HG03565 (cell line): ENCODE measurements around the gene NUTM2E.
"Not testable (repeated sequence)": the region's sequence is repeated elsewhere in the genome, so short reads cannot be mapped to it uniquely, and the experiment has no call there.

Experiments
- ATAC-seq: cut with Tn5 transposase; IDR thresholded peaks from one replicate; pipeline ENCODE4 v1.9.1; 2021; ENCODE audit warnings: mild to moderate bottlenecking, moderate library complexity; ENCODE audit not compliant: unreplicated experiment

NUTM2E gene

DNA sequence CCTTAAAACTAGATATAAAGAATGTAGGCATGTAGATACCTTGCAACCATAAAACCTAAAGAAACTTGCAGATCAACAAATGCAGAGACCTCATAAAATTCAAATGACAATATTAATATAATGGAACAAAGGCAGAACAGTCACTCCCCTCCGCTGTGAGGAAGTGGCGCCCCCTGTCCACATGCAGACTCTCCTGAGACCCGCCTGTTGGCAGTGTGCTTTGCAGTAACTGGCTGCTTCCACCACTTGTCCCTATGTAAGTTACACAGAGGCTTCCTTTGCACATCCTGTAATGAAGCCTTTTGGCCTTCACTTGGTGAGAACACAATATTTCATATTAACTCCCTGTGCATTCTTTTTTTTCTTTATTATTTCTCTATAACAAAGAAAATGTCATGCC lies 36.3 kb downstream of the NUTM2E start:
- ATAC-seq, result not testable (repeated sequence)

- ATAC-seq, result not testable (repeated sequence)
Measured at GRCh38 chr10:79866903-79867551, 40.5 kb downstream of the NUTM2E start.

GRCh38 chr10:79868023-79868422 lies 41.5 kb downstream of the NUTM2E start:
- ATAC-seq, result not testable (repeated sequence)

DNA sequence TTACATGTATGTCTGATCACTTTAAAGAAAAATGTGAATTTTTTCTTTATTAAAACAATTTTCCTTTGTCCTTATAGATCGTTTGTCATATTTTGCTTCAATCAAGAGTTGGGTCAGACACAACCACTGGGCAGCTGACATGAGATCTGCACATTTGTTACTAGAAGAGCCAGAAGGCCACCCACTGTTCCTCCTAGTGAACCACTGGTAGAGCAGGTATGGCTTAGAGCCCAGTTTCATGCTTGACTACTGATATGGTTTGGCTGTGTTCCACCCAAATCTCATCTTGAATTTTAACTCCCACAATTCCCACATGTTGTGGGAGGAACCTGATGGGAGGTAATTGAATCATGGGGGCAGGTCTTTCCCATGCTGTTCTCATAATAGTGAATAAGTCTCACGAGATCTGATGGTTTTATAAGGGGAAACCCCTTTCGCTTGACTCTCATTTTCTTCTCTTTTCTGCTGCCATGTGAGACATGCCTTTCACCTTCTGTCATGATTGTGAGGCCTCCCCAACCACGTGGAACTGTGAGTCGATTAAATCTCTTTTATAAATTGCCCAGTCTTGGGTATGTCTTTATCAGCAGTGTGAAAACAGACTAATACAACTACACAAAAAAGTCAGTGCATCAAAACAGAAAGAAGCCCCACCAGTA lies 43.0 kb downstream of the NUTM2E start:
- not testable (repeated sequence) for ATAC-seq

DNA sequence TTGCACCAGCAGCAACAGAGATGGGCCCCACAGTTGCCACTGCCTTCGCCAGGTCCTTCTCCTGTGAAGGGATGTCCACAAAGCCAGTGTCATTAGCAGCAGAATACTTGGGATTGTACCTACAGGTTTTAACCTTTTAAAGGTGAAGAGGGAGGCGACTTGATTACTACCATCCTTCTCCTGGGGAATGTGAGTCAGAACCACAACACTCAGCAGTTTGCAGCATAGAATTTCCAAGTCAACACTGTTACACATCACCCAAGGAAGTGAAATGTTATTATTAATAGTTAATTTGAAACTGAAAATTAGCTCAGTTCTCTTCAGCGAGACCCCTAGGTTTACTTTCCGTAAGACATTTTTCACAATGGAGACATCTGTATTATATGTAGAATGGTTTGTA lies 45.2 kb downstream of the NUTM2E start:
- ATAC-seq, result not testable (repeated sequence)
